Stimulated activated effector memory CD8-positive, alpha-beta T cell treated with anti-CD3 and anti-CD28 coated beads, Interleukin-12 subunit alpha, Interleukin-12 subunit beta, amount 100 ng/mL, for 72 hours (primary cell): ENCODE measurements around the gene NHP2.

ENCODE experiments used
- ATAC-seq: fragments of 150-1000 bp; cut with Tn5 transposase; 2 replicates; pipeline ENCODE4 v1.10.0; 2021
- DNase-seq, 2 donors: peaks; one replicate each; pipeline ENCODE4 v3.0.0; 2021 to 2022; ENCODE audit warnings: low spot score in 2 of 2
- H3K27ac Mint-ChIP-seq: one replicate; pipeline ENCODE4 v1.8.0; 2022; ENCODE audit warnings: mild to moderate bottlenecking, mixed read lengths
- H3K36me3 Mint-ChIP-seq: one replicate; pipeline ENCODE4 v1.8.0; 2022; ENCODE audit warnings: mild to moderate bottlenecking, mixed read lengths
- H3K4me1 Mint-ChIP-seq: one replicate; pipeline ENCODE4 v1.8.0; 2022; ENCODE audit warnings: mixed read lengths
- H3K4me3 Mint-ChIP-seq: one replicate; pipeline ENCODE4 v1.8.0; 2022; ENCODE audit warnings: mild to moderate bottlenecking, mixed read lengths
- H3K9me3 Mint-ChIP-seq: one replicate; pipeline ENCODE4 v1.8.0; 2022; ENCODE audit warnings: mixed read lengths

NHP2 gene

GRCh38 chr5:178187014-178187413, 33.3 kb upstream of the NHP2 start, which contains the start of gene GMCL2:
GMCL2 (minus strand) TSS chr5:178187371; CDS start chr5:178187299, 72 bp downstream.
- no peak within 1 kb of the TSS for H3K4me3 Mint-ChIP-seq
- no peaks in the 10 kb centered on the region for H3K9me3 Mint-ChIP-seq
- peak within 1 kb of the TSS; percentile 26 for H3K27ac Mint-ChIP-seq
- no peaks in the 10 kb centered on the region for H3K36me3 Mint-ChIP-seq
- ATAC-seq (no peak), DNase-seq (no peak)
- peaks cover under 1% of the 10 kb centered on the region for H3K4me1 Mint-ChIP-seq

DNA sequence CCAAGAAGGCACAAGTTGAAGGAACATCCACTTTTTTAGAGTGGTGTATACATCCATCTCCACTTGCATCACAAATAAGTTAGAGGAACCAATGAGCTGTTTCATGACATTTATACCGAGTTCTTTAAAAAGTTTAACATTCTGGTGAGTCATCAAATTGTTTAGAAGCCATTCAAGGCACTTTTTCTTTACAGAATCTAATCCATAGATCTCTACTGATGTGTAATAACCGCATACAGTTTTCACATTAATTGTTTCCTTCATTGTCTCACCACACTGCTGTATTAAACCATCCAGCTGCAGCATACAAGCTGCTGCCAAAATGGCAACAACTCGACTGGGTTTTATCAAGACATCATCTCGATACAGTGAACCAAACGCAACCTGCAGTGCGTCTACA, 32.7 kb upstream of the NHP2 start:
- Mint-ChIP-seq H3K36me3 (no peaks in the 10 kb centered on the region), H3K4me3 (no peak overlapping the region), H3K9me3 (no peaks in the 10 kb centered on the region), H3K4me1 (no peaks in the 10 kb centered on the region), H3K27ac (no peak overlapping the region)
- ATAC-seq (no peak), DNase-seq (no peak)

DNA sequence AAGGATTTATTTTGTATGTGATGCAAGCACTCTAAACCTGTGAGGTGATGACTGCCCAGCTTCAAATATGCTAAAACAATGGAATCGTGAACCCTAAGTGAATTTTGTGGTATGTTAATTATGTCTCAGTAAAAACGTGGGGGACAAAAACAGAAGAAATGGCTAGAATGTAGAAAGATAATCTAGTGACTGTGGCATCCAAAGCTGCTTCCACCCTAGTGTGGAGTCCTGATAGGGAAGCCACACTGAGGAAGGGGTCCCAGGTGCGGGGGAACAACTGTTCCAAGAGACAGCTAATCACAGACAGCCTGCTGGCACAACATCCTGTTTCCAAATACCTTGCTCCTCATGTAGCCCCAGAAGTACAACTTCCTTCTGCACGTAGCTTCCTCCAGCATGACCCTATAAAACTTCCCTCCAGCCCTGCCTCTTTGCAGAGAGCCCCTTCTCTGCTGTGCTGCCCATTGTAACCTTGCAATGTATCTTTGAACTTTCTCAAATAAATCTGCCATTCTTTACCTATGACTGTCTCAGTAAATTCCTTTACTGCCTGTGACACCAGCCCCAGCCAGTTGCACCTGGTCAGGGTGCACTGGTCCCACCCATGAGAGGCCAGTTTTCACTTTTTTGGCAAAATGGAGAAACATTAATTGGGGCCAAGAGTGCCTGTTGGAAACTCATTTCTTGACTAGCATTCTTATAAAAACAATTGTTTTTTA, 28.6 kb upstream of the NHP2 start:
- ATAC-seq, result no peak
- no peak for DNase-seq
- Mint-ChIP-seq H3K27ac (no peak overlapping the region), H3K36me3 (no peaks in the 10 kb centered on the region), H3K4me3 (no peak overlapping the region), H3K4me1 (no peaks in the 10 kb centered on the region), H3K9me3 (no peaks in the 10 kb centered on the region)

DNA sequence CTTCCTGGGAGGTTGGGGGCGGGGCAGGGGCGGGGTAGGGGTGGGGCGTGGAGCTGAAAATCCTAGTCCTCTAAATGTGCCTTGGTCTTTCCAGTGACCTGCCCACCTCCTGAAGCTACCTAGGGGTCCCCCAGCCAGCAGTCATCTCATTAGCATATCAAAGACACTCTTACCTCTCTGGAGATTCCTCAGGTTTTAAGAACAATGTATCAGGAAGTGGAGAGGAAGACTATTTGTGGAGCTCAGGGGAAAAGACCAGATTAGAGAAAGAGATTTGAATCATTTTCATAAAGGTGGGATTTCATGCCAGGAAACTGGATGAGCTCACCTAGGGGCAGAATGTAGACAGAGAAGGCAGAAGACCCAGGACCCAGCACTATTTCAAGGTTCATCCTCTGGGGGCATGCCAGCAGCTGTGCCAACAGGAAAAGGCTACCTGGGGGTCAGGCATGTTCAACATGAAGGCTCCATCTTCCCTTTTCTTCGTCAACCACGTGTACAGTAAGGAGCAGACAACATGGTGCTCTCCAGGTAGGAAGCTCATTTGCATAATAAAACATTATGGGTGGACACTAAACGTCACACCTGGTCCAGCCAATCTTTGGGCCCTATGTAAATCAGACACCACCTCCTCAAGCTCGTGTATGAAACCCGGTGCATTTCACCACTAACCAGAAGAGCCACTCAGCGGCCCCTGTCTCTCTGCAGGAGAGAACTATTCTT, 26.6 kb upstream of the NHP2 start:
- Mint-ChIP-seq H3K9me3 (no peaks in the 10 kb centered on the region), H3K36me3 (no peaks in the 10 kb centered on the region)

GRCh38 chr5:178177569-178177968, 23.9 kb upstream of the NHP2 start:
- no peak for ATAC-seq
- H3K27ac Mint-ChIP-seq, result no peak overlapping the region
- no peak overlapping the region for H3K4me3 Mint-ChIP-seq
- H3K36me3 Mint-ChIP-seq, result no peaks in the 10 kb centered on the region
- DNase-seq, result no peak
- no peaks in the 10 kb centered on the region for H3K4me1 Mint-ChIP-seq
- no peaks in the 10 kb centered on the region for H3K9me3 Mint-ChIP-seq

More for the DNA sequence above, 26.6 kb upstream of the NHP2 start:
- H3K27ac Mint-ChIP-seq, result no peak overlapping the region
- no peak overlapping the region for H3K4me3 Mint-ChIP-seq
- DNase-seq, result no peak
- no peaks in the 10 kb centered on the region for H3K4me1 Mint-ChIP-seq
- ATAC-seq, result no peak

GRCh38 chr5:178176791-178177190, 23.1 kb upstream of the NHP2 start:
- Mint-ChIP-seq H3K27ac (no peak overlapping the region), H3K36me3 (no peaks in the 10 kb centered on the region), H3K9me3 (no peaks in the 10 kb centered on the region), H3K4me1 (no peaks in the 10 kb centered on the region), H3K4me3 (no peak overlapping the region)
- ATAC-seq, result no peak
- DNase-seq, result no peak

- H3K9me3 Mint-ChIP-seq, result no peaks in the 10 kb centered on the region
- H3K27ac Mint-ChIP-seq, result no peak overlapping the region
- ATAC-seq (no peak), DNase-seq (no peak)
- no peaks in the 10 kb centered on the region for H3K4me1 Mint-ChIP-seq
- no peaks in the 10 kb centered on the region for H3K36me3 Mint-ChIP-seq
- no peak overlapping the region for H3K4me3 Mint-ChIP-seq
Observed at GRCh38 chr5:178174456-178174855, 20.8 kb upstream of the NHP2 start.

- H3K9me3 Mint-ChIP-seq, result no peaks in the 10 kb centered on the region
- ATAC-seq (no peak), DNase-seq (no peak)
- H3K4me3 Mint-ChIP-seq, result no peak overlapping the region
- H3K27ac Mint-ChIP-seq, result no peak overlapping the region
- H3K4me1 Mint-ChIP-seq, result no peaks in the 10 kb centered on the region
- no peaks in the 10 kb centered on the region for H3K36me3 Mint-ChIP-seq
Observed at GRCh38 chr5:178170455-178170854, 16.8 kb upstream of the NHP2 start.

DNA sequence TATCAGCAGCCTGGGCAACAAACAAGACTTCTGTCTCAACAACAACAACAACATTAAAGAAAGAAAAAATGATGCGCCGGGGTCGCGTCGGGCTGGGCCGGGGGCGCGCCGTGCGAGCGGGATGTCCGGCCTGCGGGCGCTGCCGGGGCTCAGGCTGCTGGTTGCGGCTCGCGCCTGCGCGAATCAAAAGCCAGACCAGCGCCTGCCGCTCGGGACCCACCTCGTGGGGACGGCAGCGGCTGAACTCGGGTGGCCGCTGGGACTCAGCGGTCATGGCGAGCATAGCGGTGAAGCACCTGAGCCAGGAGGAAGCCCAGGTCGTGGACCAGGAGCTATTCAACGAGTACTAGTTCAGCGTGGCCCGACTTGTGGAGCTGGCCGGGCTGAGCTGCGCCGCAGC, 11.9 kb upstream of the NHP2 start:
- H3K27ac Mint-ChIP-seq, result no peak overlapping the region
- peaks cover 11% of the 10 kb centered on the region for H3K4me1 Mint-ChIP-seq
- DNase-seq, result no peak
- no peaks in the 10 kb centered on the region for H3K36me3 Mint-ChIP-seq
- no peak overlapping the region for H3K4me3 Mint-ChIP-seq
- H3K9me3 Mint-ChIP-seq, result no peaks in the 10 kb centered on the region
- ATAC-seq, result no peak

- Mint-ChIP-seq H3K27ac (peak overlapping the region; percentile 24), H3K4me1 (peaks cover 11% of the 10 kb centered on the region), H3K4me3 (peak overlapping the region; percentile 39), H3K9me3 (no peaks in the 10 kb centered on the region), H3K36me3 (no peaks in the 10 kb centered on the region)
- peak; percentile 98 for ATAC-seq
- peak; percentile 98 for DNase-seq
Observed at GRCh38 chr5:178163772-178164735, 10.4 kb upstream of the NHP2 start.

- Mint-ChIP-seq H3K9me3 (no peaks in the 10 kb centered on the region), H3K4me1 (peaks cover 11% of the 10 kb centered on the region), H3K36me3 (no peaks in the 10 kb centered on the region), H3K27ac (no peak overlapping the region), H3K4me3 (no peak overlapping the region)
- ATAC-seq (no peak), DNase-seq (no peak)
Observed at GRCh38 chr5:178162481-178162880, 8.8 kb upstream of the NHP2 start.

DNA sequence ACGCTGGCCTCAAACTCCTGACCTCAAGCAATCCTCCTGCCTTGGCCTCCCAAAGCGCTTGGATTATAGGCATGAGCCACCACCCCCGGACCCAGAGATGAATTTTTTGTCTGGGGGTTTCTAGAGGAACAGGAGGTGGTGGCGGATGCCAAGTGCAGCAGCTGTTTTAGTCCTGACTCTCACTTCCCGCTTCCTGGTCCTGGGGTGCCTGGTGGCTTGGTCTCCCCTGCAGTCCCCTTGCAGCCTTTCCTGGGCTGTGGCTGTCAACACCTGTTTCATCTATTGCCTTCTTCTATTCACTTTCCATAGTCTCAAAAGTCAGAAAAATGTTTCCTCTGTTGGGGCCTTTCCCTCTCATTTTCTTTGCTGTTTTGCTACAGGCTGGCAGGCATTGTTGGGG, 6.5 kb upstream of the NHP2 start:
- peaks cover 11% of the 10 kb centered on the region for H3K4me1 Mint-ChIP-seq
- DNase-seq (no peak), ATAC-seq (no peak)
- no peaks in the 10 kb centered on the region for H3K9me3 Mint-ChIP-seq
- no peak overlapping the region for H3K27ac Mint-ChIP-seq
- no peaks in the 10 kb centered on the region for H3K36me3 Mint-ChIP-seq
- no peak overlapping the region for H3K4me3 Mint-ChIP-seq

DNA sequence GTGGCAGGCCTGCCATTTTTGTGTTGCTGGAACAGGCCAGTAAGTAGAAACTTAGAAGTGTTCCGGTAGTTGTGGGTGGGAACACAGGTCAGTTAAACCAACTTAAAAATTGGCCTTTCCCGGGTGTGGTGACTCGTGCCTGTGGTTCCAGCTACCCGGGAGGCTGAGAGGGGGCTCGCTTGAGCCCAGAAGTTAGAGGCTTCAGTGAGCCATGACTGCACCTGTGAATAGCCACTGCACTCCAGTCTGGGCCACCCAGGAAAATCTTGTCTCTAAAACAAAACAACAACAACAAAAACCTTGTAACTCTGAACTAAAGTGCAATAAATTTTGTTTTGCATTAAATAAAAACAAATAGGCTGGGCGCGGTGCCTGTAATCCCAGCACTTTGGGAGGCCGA, 1.4 kb upstream of the NHP2 start:
- ATAC-seq (no peak), DNase-seq (no peak)
- Mint-ChIP-seq H3K4me3 (peak overlapping the region; percentile 95), H3K36me3 (peaks cover 38% of the 10 kb centered on the region), H3K4me1 (peaks cover 35% of the 10 kb centered on the region), H3K27ac (no peak overlapping the region), H3K9me3 (no peaks in the 10 kb centered on the region)

GRCh38 chr5:178152491-178153444, 917 bp downstream of the NHP2 start:
- no peak for DNase-seq
- no peaks in the 10 kb centered on the region for H3K9me3 Mint-ChIP-seq
- H3K27ac Mint-ChIP-seq, result peak overlapping the region; percentile 93
- H3K4me3 Mint-ChIP-seq, result peak overlapping the region; percentile 95
- no peak for ATAC-seq
- H3K4me1 Mint-ChIP-seq, result peaks cover 55% of the 10 kb centered on the region
- peaks cover 61% of the 10 kb centered on the region for H3K36me3 Mint-ChIP-seq
